NCI-H2107 treated with DMSO at 0.1 percent for 48 hours (cell line): Measurements from ENCODE around the gene CSF2.

Experiments used
- DNase-seq: peaks from one replicate; lab custom pipeline; 2025; ENCODE audit not compliant: unreplicated experiment; lab: John Stamatoyannopoulos, UW

The CSF2 gene

DNA sequence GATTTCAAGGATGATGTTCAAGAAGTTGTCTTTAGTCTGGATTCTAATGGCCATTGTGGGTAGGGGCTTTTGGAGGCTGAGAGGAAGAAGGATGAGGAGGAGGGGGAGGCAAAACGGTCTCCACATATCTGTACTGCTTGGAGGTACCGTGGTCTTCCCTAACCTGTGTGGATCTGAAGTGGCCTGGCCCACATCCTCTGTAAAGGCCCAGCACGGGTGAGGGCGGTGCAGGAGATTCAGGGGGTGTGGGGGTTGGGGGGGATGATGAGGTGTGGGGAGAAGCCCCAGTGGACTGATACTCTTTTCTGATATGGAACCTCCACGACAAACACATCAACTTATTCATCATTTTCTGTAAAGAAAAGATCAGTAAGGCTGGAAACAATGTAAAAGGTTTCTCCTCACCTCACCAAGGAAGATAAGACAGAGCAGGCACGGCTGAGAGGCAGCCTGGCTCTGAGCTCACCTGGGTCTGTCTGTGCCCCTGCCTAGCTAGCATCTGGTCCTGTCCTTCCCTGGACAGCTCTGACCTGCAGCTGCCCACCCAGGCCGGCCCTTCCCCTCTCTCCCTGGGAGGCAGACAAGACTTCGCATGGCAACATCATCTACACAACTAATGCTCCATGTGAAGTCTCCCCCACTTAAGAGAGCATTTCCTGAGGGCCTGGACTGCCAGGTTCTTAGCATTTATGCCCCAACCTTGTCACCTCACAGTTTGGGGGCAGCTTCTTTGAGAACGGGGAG is 18.7 kb upstream of the CSF2 start:
- DNase-seq = no peak

DNA sequence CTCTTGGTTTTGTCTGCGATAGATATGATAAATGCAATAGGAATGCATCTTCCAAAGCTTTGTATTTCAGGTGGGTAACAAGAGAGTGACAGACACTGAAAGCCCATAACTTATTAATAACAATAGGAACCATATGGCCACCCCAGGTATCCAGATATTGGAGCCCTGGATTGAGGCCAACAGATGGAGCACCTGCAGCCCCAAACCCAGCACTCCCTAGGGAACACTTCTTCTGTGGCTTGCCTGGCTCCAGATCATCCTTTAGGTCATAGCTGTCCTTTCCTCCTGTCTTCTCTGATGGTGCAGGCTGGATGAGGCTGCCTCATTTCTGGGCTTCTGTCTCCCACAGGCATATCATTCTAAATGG is 18.2 kb upstream of the CSF2 start:
- DNase-seq = peak; percentile 39

DNA sequence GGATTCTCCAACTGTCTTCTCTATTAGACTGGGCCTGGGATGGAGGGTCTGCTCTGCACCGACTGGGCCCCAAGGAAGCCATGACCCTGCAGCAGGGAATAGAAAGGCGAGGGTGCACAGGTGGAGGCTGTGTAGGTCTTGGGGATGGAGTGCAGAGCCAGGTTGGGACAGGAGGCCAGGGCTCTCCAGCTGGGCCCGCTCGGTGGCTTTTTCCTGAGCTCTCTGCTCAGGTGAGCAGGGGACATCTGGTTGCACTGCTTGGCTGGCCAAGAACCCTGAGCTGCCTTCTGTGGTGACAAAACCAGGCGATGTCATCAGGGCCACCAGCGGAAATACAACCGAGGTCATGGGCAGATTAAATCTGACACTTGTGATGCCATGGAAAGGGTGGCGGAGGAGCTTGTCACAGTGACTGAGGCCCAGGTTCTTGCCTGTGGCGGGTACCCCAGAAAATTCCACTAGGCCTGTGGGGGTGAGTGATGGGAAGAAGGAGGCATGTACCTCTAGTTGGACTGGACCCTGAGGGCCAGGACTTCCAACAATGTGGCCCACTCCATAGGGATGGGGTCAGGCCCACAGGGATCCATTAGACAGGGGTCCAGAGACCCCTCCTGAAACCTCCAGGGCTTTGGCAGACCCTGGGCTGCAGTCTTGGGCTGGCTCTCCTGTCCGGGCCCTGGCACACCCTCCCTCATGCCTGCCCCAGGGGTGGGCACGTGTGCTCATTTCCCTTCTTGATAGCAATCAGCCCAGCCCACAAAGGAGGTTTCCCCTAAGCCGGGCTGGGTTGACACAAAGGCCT is 17.6 kb upstream of the CSF2 start:
- no peak for DNase-seq

DNA sequence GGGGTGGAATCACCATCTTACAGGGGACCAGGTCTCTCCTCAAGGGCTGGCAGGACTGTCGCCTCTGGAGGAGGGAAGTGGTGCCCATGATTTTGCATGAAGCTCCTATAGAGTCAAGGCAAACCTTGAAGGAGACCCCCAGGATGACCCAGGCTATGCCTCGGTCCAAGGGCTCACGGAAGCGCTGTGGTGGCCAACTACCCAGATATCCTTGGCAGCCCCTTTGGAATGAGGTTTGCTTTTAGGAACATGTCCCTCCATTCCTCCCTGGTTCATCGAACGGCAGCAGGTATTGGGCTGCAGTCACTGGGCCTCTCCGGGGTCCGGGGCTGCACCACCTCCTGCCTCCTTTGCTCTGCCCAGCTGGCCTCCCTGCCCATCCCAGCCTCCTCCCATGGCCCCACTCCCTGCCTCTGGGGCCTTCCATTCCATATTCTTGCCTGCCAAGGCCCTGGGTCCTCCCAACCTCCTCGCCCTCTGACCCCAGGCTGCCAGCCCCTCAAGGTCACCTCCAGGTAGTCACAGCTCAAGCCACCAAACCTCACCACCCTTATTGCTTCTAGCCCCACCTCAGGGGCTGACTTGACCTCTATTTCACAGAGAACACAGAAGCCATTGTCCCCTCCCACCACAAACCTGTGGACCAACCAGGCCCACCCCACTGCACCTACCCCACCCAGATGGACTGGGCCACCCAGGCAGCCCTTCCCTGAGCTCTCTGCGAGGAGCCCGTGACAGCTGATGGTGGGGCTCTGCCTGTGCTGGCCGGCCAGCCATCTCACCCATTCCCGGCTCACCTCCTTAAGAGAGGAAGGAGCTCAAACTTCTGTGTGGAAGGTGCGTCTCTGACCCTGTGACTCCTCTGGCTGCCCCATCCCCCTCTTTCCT is 16.7 kb upstream of the CSF2 start:
- no peak for DNase-seq

DNA sequence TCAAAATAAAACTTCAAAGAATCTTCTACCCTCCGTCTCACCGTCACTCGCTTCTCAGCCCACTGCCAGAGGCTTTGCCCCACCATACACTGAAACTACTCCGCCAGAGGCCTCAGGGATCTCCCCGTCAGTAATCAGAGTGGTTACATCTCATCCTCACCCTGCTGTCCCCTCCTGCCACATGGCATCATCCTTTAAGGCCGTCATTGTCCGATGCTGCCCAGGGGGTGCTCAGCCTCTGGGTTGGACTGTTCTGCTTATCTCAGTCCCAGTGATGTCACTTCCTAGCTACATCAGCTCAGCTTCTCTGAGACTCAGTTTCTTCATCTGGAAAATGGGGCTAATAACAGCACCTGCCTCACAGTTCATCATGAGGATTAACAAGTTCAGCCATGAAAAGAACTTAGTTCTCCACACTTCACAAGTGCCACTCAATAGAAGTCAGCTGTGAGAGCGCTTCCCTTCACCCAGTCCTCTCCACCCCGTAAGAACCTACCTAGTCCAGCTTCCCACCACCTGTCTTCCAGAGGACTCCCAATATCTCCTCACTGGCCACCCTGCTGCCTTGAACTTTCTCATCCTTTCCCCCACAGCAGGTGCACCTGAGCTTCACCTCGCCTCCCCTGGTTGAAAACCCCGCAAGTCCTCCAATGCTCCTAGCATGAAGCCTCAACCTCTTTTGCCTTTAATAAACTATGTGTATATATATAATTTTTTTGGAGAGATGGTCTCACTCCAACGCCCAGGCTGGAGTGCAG is 15.9 kb upstream of the CSF2 start:
- no peak for DNase-seq

DNA sequence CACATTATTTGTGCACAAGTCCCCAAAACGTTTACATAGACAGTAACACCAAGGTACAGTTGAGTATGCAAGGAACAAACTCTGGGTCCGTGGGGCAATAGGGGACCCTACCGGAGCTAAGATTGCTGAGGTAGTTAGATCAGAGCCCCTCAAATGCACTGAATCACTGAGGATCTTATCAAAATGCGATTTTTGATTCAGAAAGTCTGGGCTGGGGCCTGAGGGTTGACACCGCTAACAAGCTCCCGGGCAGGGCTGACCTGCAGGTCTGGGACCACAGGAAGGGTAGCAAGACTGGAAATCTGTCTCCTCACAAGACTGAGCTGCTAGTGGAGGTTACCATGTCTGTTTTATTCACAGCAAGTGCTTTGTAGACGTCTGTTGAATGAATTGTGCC is 14.9 kb upstream of the CSF2 start:
- no peak for DNase-seq

DNA sequence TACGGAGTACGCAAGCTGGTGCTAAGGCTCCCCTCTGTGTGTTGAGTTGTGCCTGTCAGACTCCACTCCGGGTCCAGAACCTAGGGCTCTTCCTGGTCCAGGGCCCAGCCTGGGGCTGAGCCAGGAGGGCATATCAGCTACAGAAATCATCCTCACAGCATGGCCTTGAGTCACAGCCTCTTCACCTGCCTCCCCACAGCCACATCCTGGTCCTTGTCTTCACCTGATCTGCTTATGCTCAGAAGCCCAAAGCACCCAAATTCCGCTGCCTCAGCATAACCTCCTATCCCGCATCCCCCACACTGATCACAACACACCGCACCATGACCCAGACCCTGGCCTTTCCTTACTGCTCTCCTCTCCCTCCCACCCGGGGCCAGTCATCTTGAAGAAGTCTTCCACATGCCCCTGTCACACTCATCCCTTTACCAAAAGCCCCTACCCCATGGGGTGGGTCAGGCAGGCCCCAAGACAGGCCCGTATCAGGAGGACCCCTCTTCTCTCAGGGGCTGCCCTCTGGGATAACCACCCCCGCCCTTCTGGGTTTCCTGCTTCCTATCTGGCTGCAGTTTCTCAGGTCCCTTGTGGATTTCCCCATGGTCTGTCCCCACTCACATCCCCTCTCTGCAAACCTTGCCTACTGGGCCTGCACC is 14.4 kb upstream of the CSF2 start:
- no peak for DNase-seq

DNA sequence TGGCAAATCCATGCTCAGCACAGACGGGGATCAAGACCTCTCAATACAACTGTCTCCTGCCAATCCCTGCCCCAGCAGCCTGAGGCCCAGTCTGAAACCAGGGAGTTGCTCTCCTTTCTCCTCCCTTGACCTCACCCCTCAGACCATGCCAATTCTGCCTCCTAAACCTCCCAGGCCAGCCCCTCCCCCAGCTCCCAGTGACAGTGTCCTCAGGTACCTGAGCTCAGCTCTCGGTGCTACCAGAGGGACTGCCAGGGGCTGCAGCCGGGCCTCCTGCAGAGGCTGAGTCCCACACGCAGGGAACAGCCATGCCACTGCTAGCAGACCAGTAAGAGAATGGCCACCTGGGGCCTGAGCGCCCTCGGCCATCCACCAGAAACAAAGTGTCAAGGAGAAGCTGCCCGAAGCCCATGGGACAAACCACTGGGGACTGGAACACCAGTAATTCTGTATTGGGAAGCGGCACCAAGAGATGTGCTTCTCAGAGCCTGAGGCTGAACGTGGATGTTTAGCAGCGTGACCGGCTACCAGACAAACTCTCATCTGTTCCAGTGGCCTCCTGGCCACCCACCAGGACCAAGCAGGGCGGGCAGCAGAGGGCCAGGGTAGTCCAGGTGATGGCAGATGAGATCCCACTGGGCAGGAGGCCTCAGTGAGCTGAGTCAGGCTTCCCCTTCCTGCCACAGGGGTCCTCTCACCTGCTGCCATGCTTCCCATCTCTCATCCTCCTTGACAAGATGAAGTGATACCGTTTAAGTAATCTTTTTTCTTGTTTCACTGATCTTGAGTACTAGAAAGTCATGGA is 13.7 kb upstream of the CSF2 start:
- no peak for DNase-seq

DNA sequence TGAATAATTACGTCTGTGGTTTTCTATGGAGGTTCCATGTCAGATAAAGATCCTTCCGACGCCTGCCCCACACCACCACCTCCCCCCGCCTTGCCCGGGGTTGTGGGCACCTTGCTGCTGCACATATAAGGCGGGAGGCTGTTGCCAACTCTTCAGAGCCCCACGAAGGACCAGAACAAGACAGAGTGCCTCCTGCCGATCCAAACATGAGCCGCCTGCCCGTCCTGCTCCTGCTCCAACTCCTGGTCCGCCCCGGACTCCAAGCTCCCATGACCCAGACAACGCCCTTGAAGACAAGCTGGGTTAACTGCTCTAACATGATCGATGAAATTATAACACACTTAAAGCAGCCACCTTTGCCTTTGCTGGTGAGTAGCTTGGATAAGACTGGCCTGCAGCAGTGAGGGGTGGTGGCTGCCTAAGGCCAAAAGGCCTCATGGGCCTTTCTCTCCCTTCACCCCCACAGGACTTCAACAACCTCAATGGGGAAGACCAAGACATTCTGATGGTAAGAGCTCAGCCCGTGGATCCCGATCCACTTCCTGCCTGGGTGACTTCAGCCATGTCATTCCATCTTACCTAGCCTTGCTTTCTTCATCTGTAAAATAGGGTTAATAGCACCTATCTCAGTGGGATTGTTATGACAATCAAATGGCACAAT is 13.0 kb upstream of the CSF2 start, which contains the start of gene IL3:
Gene IL3 (plus strand): TSS at position 155 of the 661 bp plus-strand sequence. CDS start 52 bp downstream, at position 207.
- no peak for DNase-seq

DNA sequence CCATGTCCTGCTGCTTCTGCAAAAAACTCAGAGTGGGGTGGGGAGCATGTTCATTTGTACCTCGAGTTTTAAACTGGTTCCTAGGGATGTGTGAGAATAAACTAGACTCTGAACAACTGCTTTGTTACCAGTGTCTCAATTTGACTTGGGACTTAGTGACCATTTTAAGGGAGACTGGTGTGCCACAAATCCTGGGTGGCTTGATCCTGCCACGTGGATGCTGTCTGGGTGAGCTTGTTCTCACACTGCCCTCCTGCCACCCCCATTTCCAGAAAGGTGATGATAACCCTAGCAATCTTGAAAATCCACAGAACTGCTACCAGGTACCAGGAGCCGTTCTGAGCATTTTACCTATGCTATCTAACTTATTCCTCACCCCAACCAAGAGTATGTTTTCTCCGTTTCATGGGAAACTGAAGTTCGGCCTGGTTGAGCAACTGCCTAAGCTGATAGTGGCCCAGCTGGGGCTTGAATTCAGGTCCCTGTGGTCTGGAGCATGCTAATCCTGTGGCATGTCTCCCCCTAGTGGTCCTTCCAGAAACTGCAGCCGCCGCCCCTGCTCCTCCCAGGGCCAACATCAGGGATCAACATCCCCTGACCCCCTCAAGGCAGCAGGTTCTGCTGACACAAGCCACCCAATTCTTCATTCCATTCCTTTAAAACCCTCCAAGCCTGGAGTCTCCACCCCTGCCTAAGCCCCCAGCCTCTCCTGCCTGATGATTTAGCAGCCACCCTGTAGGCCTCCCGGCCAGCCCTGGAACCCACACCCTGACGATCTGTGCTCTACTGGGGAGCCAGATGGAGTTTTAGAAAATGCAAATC is 10.3 kb upstream of the CSF2 start:
- DNase-seq = peak; percentile 16

DNA sequence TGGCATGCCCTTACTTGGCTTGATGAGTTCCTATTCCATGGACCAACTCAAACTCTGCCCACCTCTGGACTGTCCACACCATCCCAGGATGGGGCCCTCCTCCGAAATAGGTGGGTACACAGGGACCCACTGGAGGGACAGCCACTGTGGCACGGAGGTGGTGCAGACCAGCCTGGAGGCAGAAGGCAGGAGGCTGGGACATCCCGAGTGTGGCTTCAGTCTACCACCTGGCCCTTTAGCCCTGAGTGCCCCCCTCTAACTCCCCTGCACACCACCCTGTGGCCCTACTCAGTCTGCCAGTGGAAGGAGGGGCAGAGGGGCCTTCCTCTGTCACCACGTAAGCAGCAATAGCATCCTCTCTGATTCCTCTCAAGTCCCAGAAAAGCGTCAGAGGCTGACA is 9.4 kb upstream of the CSF2 start:
- no peak for DNase-seq

DNA sequence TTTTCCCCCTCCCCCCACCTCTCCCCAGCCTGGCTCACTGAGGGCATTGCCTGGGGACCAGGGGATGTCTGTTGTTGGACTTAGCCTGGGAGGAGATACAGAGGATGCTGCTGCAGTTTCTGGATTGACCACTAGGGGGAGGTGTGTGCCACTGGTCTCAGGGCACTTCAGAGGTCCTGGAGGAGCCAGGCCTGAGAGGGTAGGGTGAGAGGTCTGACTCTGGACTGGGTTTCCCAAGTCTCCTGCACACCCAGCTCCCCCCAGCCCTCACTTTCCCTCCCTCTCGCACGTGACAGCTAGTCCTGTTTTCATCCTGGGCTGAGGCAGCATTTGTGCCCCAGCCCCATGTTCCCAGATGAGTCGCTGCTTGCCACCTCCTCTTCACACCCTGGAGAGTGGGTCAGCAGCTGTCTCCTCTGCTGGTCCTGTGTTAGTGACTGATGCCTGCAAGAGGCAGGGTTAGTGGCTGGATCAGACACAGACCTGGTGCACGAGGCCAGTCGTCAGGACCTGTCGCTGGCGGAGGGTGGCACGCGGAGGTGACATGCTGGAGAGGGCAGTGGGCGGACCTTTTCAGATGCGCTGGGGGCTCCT is 8.8 kb upstream of the CSF2 start:
- DNase-seq = peak; percentile 4

DNA sequence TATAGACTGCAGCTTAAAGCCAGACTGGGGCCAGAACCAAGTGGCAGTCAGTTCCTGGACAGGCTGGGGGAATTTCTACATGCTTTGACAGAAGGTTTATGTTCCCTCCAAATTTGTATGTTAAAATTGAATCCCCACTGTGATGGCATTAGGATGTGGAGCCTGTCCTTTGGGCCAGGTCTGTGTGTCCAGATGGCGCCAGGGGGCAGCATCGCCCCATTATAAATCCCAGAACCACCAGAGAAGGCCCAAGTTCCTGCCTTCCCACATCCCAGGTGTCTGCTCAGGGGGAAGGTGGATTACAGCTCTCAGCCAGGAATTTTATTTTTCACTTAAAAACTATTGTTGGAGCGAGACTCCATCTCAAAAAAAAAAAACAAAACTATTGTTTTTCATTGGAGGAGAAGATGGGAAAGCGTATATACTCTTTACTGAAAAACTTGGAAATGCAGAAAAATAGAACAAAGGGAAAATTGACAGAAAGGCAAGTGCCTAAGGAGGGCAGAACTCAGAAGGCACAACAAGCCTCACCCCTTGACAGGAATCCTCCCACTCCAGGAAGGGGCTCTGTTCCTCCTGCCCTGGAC is 8.1 kb upstream of the CSF2 start:
- DNase-seq = peak; percentile 41

DNA sequence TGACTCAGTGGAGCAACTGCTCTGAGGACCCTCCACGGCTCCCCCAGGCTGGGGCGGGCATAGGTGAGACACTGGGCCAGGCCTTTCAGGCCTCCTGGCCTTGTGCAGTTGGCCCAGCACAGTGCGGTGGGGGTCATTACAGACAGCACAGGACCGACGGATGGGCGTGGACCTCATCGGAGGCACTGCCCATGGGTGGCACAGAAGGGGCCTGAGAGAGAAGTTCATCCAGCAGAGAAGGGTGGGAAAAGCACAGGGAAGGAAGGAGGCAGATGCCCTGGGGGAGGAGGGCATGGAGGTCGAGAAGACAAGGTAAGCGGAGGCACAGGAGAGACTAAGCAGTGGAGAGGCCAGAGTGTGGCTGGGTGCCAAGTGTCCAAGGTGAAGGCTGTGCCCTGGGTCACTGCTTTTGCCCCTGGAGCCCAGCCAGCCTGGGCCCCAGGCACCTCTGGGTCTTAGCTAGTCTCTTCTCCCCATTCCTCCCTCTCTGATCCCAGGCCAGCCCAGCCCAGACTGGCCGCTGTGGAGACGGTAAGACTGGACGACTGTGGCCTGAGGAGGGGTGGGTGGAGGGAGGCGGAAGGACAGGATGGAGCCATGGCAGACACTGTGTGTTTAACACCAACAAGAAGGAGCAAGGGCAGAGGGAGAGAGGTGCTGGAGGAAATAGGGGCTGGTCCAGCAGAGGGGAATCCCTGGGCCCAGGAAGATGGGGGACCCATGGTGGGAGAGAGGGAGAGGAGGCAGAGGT is 7.5 kb upstream of the CSF2 start:
- no peak for DNase-seq

DNA sequence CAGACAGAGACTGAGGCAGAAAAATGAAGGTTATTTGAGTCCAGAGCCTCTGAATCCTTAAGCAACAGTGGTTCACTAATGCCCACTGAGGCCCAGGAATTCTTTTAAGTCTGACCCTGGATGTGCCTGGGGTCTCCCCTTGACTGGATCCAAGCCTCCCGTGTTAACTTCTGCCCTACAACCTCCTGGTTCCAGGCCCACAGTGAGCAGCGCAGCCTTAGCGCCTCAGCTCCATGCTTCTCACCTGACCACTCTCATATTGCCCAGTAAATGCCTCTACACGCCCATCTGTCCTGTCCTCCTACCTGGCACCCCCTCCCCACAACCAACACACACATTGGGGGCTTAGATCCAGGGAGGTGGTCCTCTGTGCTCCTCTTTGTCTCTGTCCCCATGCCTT is 6.7 kb upstream of the CSF2 start:
- no peak for DNase-seq

DNA sequence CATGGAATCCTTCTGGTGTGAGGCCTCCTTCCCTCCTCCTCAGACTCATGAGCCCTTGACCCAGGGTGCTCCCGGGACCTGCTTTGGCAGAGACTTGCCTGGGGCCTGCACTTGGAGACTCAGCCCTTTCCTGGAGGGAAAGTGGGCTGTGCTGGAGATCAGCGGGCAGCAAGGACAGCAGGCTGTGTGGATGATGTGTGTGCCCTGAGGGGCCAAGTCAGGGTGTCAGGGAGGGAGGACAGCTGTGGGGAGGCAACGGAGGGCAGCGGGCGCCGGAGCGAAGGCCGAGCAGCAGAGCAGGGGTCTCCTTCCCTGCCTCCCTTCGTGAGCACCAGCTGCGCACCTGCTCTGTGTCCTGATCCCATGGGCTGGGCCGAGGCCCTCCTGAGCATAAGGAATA is 6.1 kb upstream of the CSF2 start:
- no peak for DNase-seq
